ENCODE data around the gene R3HDM4. TPM values are rescaled to one million over a fixed set of nuclear protein-coding genes. Genes with fewer than 3 reads are reported as not detected.

The R3HDM4 gene
- total and polyA plus RNA-seq, 10 of the 15 experiments (the other 5 are each of a cell fraction or from before 2014, with no cell fraction given), result 1.3 to 65.8 (median 27.7) TPM

DNA sequence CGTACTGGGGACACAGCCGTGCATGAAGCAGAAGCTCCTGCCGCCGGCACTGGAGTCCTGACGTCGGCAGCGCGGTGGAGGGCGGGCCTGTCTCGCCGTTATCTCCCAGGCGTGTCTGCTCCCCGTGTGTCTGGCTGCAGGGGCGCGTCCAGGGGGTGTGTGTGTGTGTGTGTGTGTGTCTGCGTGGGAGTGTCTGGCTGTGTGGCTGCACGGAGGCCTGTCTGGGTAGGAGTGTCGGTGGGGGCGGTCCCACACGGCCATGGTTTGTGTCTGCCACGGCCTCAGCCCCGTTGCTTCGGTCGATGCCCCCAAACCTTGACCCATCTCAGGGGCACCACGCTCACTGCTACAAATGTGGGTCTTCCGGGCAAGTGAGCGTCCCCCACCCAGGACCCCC is 31.1 kb upstream of the R3HDM4 start:
- BruUV-seq (replicated peaks), result no TSS peak
- Histone ChIP-seq H3K9me3 (replicated peaks; ENCODE audit: control insufficient read depth, insufficient read depth, low read length) (no peaks in the 10 kb centered on the region), H2AFZ (ENCODE audit: control insufficient read depth, low read depth, low read length) (no peak overlapping the region), H4K20me1 (ENCODE audit: control insufficient read depth, insufficient read depth) (no peaks in the 10 kb centered on the region; the same call in 1 of the 2 replicates), H3K4me2 (ENCODE audit: control insufficient read depth, insufficient read depth) (no peak overlapping the region), H3K27ac (ENCODE audit: control insufficient read depth, insufficient read depth) (no peak overlapping the region), H3K27me3 (replicated peaks in 1 of 2; ENCODE audit: control insufficient read depth in 2 of 2, insufficient read depth in 2 of 2, low read length in 1 of 2) (no peaks in the 10 kb centered on the region), H3K79me2 (ENCODE audit: control insufficient read depth, insufficient read depth, low read length) (peaks cover 65% of the 10 kb centered on the region), H3K9ac (ENCODE audit: control insufficient read depth, insufficient read depth, low read length) (no peak overlapping the region), H3K4me1 (ENCODE audit: control insufficient read depth, insufficient read depth, low read length) (peaks cover 21% of the 10 kb centered on the region), H3K36me3 (ENCODE audit: control insufficient read depth in 2 of 2, insufficient read depth in 2 of 2, low read length in 1 of 2) (peaks cover 18 to 31% of the 10 kb centered on the region in 2 experiments), H3K4me3 (no peak overlapping the region)
- in situ Hi-C loops (cut with MboI) (no loop called here), intact Hi-C loops (cut with micrococcal nuclease; ENCODE audit: unreplicated experiment) (no loop called here)
- ChIA-PET SMC1A (ENCODE audit: uncharacterized antibody, unreplicated experiment) (interaction anchor here (1.0 kb wide), 1 partner anchor 11 kb away, joined by 3 read pairs; no protein-coding TSS in a partner anchor), RAD21 (ENCODE audit: unreplicated experiment) (no interaction called here), CTCF (interaction anchor here (1.0 kb wide), 1 partner anchor 19 kb away, joined by 4 read pairs; no protein-coding TSS in a partner anchor), POLR2A (no interaction called here)
- DNase-seq (ENCODE audit: low read depth, low spot score), result no peak
- ATAC-seq, result no peak
- FAIRE-seq, result no peak
- 77% methylated on average over 26 of the region's 27 CpGs for WGBS (ENCODE audit: insufficient coverage, insufficient replicate concordance, low lambda C conversion rate, missing lambda C conversion rate)
- TF ChIP-seq CEBPB (IDR thresholded peaks at IDR 0.05; ENCODE audit: borderline replicate concordance in 1 of 2, low read depth in 2 of 2, low read length in 2 of 2) (no peak), EGR1 (IDR thresholded peaks at IDR 0.05; ENCODE audit: borderline replicate concordance in 1 of 2, low read depth in 2 of 2, low read length in 2 of 2) (peak in 1 of 2 experiments; percentile 45; a peak in 1 of 3 replicates), RBBP5 (conservative IDR thresholded peaks at IDR 0.05) (no peak), SUZ12 (IDR thresholded peaks at IDR 0.05; ENCODE audit: unreplicated experiment) (no peak), TCF3 (IDR thresholded peaks at IDR 0.05; ENCODE audit: borderline replicate concordance, insufficient read depth, low read depth, low read length) (no peak), POLR2AphosphoS2 (IDR thresholded peaks at IDR 0.05; ENCODE audit: low read depth, low read length) (no peak), ZNF384 (IDR thresholded peaks at IDR 0.05; ENCODE audit: borderline replicate concordance, low read depth, low read length) (no peak), POLR2A (IDR thresholded peaks at IDR 0.05; ENCODE audit: low read depth, low read length) (peak; percentile 69), RELA (IDR thresholded peaks at IDR 0.05; ENCODE audit: borderline replicate concordance, partially characterized antibody) (no peak), SMC3 (IDR thresholded peaks at IDR 0.05; ENCODE audit: borderline replicate concordance, low read length) (no peak), NFYB (IDR thresholded peaks at IDR 0.05; ENCODE audit: insufficient read depth, low read depth, low read length) (no peak), STAT3 (IDR thresholded peaks at IDR 0.05; ENCODE audit: low read depth, low read length) (no peak), SMARCA5 (IDR thresholded peaks at IDR 0.05) (no peak), ZNF217 (IDR thresholded peaks at IDR 0.05) (no peak), YY1 (IDR thresholded peaks at IDR 0.05; ENCODE audit: low read depth, low read length) (no peak), MTA2 (IDR thresholded peaks at IDR 0.05; ENCODE audit: low read depth) (no peak)
- TF ChIP-seq, protein P1, sequence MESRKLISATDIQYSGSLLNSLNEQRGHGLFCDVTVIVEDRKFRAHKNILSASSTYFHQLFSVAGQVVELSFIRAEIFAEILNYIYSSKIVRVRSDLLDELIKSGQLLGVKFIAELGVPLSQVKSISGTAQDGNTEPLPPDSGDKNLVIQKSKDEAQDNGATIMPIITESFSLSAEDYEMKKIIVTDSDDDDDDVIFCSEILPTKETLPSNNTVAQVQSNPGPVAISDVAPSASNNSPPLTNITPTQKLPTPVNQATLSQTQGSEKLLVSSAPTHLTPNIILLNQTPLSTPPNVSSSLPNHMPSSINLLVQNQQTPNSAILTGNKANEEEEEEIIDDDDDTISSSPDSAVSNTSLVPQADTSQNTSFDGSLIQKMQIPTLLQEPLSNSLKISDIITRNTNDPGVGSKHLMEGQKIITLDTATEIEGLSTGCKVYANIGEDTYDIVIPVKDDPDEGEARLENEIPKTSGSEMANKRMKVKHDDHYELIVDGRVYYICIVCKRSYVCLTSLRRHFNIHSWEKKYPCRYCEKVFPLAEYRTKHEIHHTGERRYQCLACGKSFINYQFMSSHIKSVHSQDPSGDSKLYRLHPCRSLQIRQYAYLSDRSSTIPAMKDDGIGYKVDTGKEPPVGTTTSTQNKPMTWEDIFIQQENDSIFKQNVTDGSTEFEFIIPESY (IDR thresholded peaks at IDR 0.05), result peak; percentile 85
- TF ChIP-seq, protein P2, sequence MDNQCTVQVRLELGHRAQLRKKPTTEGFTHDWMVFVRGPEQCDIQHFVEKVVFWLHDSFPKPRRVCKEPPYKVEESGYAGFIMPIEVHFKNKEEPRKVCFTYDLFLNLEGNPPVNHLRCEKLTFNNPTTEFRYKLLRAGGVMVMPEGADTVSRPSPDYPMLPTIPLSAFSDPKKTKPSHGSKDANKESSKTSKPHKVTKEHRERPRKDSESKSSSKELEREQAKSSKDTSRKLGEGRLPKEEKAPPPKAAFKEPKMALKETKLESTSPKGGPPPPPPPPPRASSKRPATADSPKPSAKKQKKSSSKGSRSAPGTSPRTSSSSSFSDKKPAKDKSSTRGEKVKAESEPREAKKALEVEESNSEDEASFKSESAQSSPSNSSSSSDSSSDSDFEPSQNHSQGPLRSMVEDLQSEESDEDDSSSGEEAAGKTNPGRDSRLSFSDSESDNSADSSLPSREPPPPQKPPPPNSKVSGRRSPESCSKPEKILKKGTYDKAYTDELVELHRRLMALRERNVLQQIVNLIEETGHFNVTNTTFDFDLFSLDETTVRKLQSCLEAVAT (IDR thresholded peaks at IDR 0.05), result peak; percentile 91
- TF ChIP-seq, protein P3, sequence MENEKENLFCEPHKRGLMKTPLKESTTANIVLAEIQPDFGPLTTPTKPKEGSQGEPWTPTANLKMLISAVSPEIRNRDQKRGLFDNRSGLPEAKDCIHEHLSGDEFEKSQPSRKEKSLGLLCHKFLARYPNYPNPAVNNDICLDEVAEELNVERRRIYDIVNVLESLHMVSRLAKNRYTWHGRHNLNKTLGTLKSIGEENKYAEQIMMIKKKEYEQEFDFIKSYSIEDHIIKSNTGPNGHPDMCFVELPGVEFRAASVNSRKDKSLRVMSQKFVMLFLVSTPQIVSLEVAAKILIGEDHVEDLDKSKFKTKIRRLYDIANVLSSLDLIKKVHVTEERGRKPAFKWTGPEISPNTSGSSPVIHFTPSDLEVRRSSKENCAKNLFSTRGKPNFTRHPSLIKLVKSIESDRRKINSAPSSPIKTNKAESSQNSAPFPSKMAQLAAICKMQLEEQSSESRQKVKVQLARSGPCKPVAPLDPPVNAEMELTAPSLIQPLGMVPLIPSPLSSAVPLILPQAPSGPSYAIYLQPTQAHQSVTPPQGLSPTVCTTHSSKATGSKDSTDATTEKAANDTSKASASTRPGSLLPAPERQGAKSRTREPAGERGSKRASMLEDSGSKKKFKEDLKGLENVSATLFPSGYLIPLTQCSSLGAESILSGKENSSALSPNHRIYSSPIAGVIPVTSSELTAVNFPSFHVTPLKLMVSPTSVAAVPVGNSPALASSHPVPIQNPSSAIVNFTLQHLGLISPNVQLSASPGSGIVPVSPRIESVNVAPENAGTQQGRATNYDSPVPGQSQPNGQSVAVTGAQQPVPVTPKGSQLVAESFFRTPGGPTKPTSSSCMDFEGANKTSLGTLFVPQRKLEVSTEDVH (IDR thresholded peaks at IDR 0.05; ENCODE audit: low read depth, partially characterized antibody), result no peak

All from GM12878 (cell line).